A549 (cell line): Measurements from ENCODE around the gene SLCO3A1. TPM values are rescaled to one million over a fixed set of nuclear protein-coding genes. Genes with fewer than 3 reads are reported as not detected.

ENCODE experiments used
- ATAC-seq, 2 experiments: fragments of 200-7000 bp in 1 of 2; fragments of >200 bp in 1 of 2; cut with Nextera tagmentation in 1 of 2; cut with Tn5 transposase in 1 of 2; 3 replicates each; pipeline versions ENCODE4 v1.8.0 to v1.9.1; 2018 to 2020; ENCODE audit warnings: mild to moderate bottlenecking in 1 of 2, moderate library complexity in 1 of 2
- CTCF ChIA-PET: fragments of 300-600 bp; sonication (Branson Sonifier 250); formaldehyde crosslinking; extraction: SDS; loops from one replicate; lab custom pipeline; 2021; ENCODE audit warnings: antibody characterized with exemption, inconsistent platforms; lab: Yijun Ruan, JAX
- POLR2A ChIA-PET: fragments of 350-600 bp; formaldehyde crosslinking; extraction: SDS; loops from one replicate; lab custom pipeline; 2021; ENCODE audit warnings: antibody characterized with exemption, inconsistent platforms; lab: Yijun Ruan, JAX
- DNase-seq, 2 experiments: peaks; one replicate each; pipeline versions ENCODE4 v3.0.0 to v3.0.0-alpha.2; 2011 to 2016; ENCODE audit warnings: low read depth in 1 of 2, low spot score in 1 of 2
- FAIRE-seq: peaks from 2 replicates; lab custom pipeline; 2011; peaks lifted over from hg19 to GRCh38; lab: Jason Lieb, UNC
- H3K27ac ChIP-seq, 2 experiments: fragments of >200 bp; sonication (Bioruptor Twin); formaldehyde crosslinking; 3 replicates each; pipeline ENCODE4 v1.5.1; 2016 to 2017
- H3K4me1 ChIP-seq: fragments of >200 bp; sonication (Bioruptor Twin); formaldehyde crosslinking; 3 replicates; pipeline ENCODE4 v1.6.1; 2016
- H3K4me2 ChIP-seq: fragments of >200 bp; sonication (Bioruptor Twin); formaldehyde crosslinking; 3 replicates; pipeline ENCODE4 v1.6.1; 2016
- H3K4me3 ChIP-seq: fragments of >200 bp; sonication (Bioruptor Twin); formaldehyde crosslinking; 3 replicates; pipeline ENCODE4 v1.5.1; 2016
- H3K9me3 ChIP-seq: fragments of >200 bp; sonication (Bioruptor Twin); formaldehyde crosslinking; 3 replicates; pipeline ENCODE4 v1.6.1; 2016
- ATOH8 ChIP-seq: fragments of 250-450 bp; sonication (Bioruptor Pico); IDR thresholded peaks from 2 replicates; pipeline ENCODE4 v1.5.0; 2020; ENCODE audit warnings: low read depth, mild to moderate bottlenecking, moderate library complexity
- CHD4 ChIP-seq: fragments of 200-600 bp; sonication (generic); IDR thresholded peaks from 2 replicates; pipeline ENCODE4 v1.6.1; 2016; ENCODE audit warnings: antibody characterized with exemption, mild to moderate bottlenecking, borderline replicate concordance
- CTCF ChIP-seq: fragments of >200 bp; sonication (Bioruptor Twin); formaldehyde crosslinking; IDR thresholded peaks from 3 replicates; pipeline ENCODE4 v1.5.1; 2016
- E2F6 ChIP-seq: IDR thresholded peaks from 2 replicates; pipeline ENCODE4 v1.6.1; 2012; ENCODE audit warnings: low read depth, borderline replicate concordance
- EHF ChIP-seq: fragments of 250-450 bp; sonication (Bioruptor Pico); IDR thresholded peaks from 2 replicates; pipeline ENCODE4 v1.5.0; 2020; ENCODE audit warnings: mild to moderate bottlenecking
- FOSB ChIP-seq: fragments of 250-450 bp; sonication (Bioruptor Pico); IDR thresholded peaks from 2 replicates; pipeline ENCODE4 v1.5.0; 2020; ENCODE audit warnings: mild to moderate bottlenecking, moderate library complexity
- FOSL2 ChIP-seq, 2 experiments: fragments of 450-650 bp in 1 of 2; fragments of >200 bp in 1 of 2; sonication (Bioruptor Twin) in 1 of 2; formaldehyde crosslinking; IDR thresholded peaks; 2 replicates each; pipeline versions ENCODE4 v1.5.0 to v1.6.1; 2016 to 2020; ENCODE audit warnings: mild to moderate bottlenecking in 1 of 2, moderate library complexity in 1 of 2
- FOXS1 ChIP-seq: fragments of 250-450 bp; sonication (Bioruptor Pico); IDR thresholded peaks from 2 replicates; pipeline ENCODE4 v1.5.0; 2020; ENCODE audit warnings: mild to moderate bottlenecking, moderate library complexity
- HMGXB4 ChIP-seq: fragments of 250-450 bp; sonication (Bioruptor Pico); IDR thresholded peaks from 2 replicates; pipeline ENCODE4 v1.5.0; 2021; ENCODE audit warnings: mild to moderate bottlenecking, moderate library complexity, borderline replicate concordance
- HOXA7 ChIP-seq: fragments of 250-450 bp; sonication (Bioruptor Pico); IDR thresholded peaks from 2 replicates; pipeline ENCODE4 v1.5.0; 2020; ENCODE audit warnings: mild to moderate bottlenecking, moderate library complexity
- JUN ChIP-seq, 2 experiments: fragments of >200 bp; sonication (Bioruptor Twin); formaldehyde crosslinking; IDR thresholded peaks; 2 replicates in 1 of 2; 3 replicates in 1 of 2; pipeline ENCODE4 v1.6.1; 2016 to 2017
- KDM1A ChIP-seq: fragments of 200-600 bp; sonication (generic); IDR thresholded peaks from 2 replicates; pipeline ENCODE4 v1.6.1; 2016; ENCODE audit warnings: low read depth, mild to moderate bottlenecking
- KDM5A ChIP-seq: fragments of 200-600 bp; sonication (generic); IDR thresholded peaks from 2 replicates; pipeline ENCODE4 v1.6.1; 2016; ENCODE audit warnings: antibody characterized with exemption, mild to moderate bottlenecking
- MAX ChIP-seq: IDR thresholded peaks from 2 replicates; pipeline ENCODE4 v1.6.1; 2012
- MAZ ChIP-seq: fragments of 150-350 bp; IDR thresholded peaks from 2 replicates; pipeline ENCODE4 v1.6.1; 2014; ENCODE audit warnings: antibody characterized with exemption, low read depth, low read length, borderline replicate concordance
- NPAS2 ChIP-seq: fragments of 250-450 bp; sonication (Bioruptor Pico); IDR thresholded peaks from 2 replicates; pipeline ENCODE4 v1.8.0; 2022; ENCODE audit warnings: mild to moderate bottlenecking, moderate library complexity, borderline replicate concordance
- PBX3 ChIP-seq: IDR thresholded peaks from 2 replicates; pipeline ENCODE4 v1.6.1; 2012
- POLR2A ChIP-seq: IDR thresholded peaks from 2 replicates; pipeline ENCODE4 v1.6.1; 2012; ENCODE audit warnings: mild to moderate bottlenecking, low read length
- POLR2AphosphoS2 ChIP-seq: conservative IDR thresholded peaks from 2 replicates; pipeline ENCODE4 v1.6.1; 2012; ENCODE audit warnings: low read length, improper control_type of control experiment, inconsistent platforms
- RCOR1 ChIP-seq: fragments of 150-350 bp; IDR thresholded peaks from 2 replicates; pipeline ENCODE4 v1.6.1; 2014; ENCODE audit warnings: antibody characterized with exemption, low read length, low read depth
- RFX5 ChIP-seq: fragments of 450-650 bp; IDR thresholded peaks from 2 replicates; pipeline ENCODE4 v1.7.1; 2014; ENCODE audit warnings: antibody characterized with exemption, mild to moderate bottlenecking, moderate library complexity
- USF2 ChIP-seq: fragments of 450-650 bp; IDR thresholded peaks from 2 replicates; pipeline ENCODE4 v1.6.1; 2014; ENCODE audit warnings: antibody characterized with exemption
- ZFP36 ChIP-seq: fragments of 450-650 bp; IDR thresholded peaks from 2 replicates; pipeline ENCODE4 v1.6.1; 2014; ENCODE audit warnings: borderline replicate concordance; ENCODE audit not compliant: partially characterized antibody
- ZNF302 ChIP-seq: fragments of 250-450 bp; sonication (Bioruptor Pico); IDR thresholded peaks from 2 replicates; pipeline ENCODE4 v1.9.0; 2021; ENCODE audit warnings: inconsistent platforms, mild to moderate bottlenecking, moderate library complexity
- ZSCAN20 ChIP-seq: fragments of 250-450 bp; sonication (Bioruptor Pico); IDR thresholded peaks from 2 replicates; pipeline ENCODE4 v1.8.0; 2022; ENCODE audit warnings: mild to moderate bottlenecking, moderate library complexity
- WGBS: methylation state at CpG from one replicate; pipeline ENCODE4 v1.1.6; 2017; ENCODE audit errors: missing lambda C conversion rate; 5-methylcytosine and 5-hydroxymethylcytosine counted together
- polyA plus RNA-seq, 4 experiments: library from polyadenylated mRNA; depleted of rRNA in 3 of 4; stranded (reverse); fragments of >200 nt; fragmentation: RNase III in 1 of 4; extraction: RNeasy Plus Mini Kit Qiagen cat#74134 plus additional on column Dnase treatment in 1 of 4; gene quantifications; 2 replicates in 3 of 4; 3 replicates in 1 of 4; pipeline ENCODE4 v1.2.3, GENCODE V29; 2011 to 2017

SLCO3A1 gene
- polyA plus RNA-seq, 2 of the 4 experiments (the other 2 are of a cell fraction) = 16.8 to 17.0 TPM

GRCh38 chr15:92195241-92195640 lies 341.7 kb downstream of the SLCO3A1 start:
- TF ChIP-seq ATOH8 (no peak), CTCF (no peak), EHF (no peak), E2F6 (no peak), MAZ (no peak), JUN (IDR thresholded peaks at IDR 0.05) (no peak), USF2 (no peak), FOSB (CRISPR knock-in tag) (no peak), KDM5A (no peak), CHD4 (no peak), POLR2AphosphoS2 (no peak), ZNF302 (CRISPR knock-in tag) (no peak), MAX (no peak), ZSCAN20 (CRISPR knock-in tag) (no peak), FOXS1 (CRISPR knock-in tag) (no peak), FOSL2 (IDR thresholded peaks at IDR 0.05) (no peak), FOSL2 (CRISPR knock-in tag; IDR thresholded peaks at IDR 0.05) (no peak), KDM1A (no peak), HMGXB4 (CRISPR knock-in tag) (no peak)
- H3K4me2 ChIP-seq = no peak overlapping the region
- H3K4me3 ChIP-seq = no peak overlapping the region
- no peak overlapping the region for H3K27ac ChIP-seq
- ATAC-seq = no peak
- H3K4me1 ChIP-seq = no peaks in the 10 kb centered on the region
- H3K9me3 ChIP-seq = no peaks in the 10 kb centered on the region
- WGBS = 0% methylated on average over 2 of the region's 2 CpGs
- no peak for FAIRE-seq
- no peak for DNase-seq
- ChIA-PET POLR2A (no interaction called here), CTCF (no interaction called here)

- CTCF ChIA-PET = interaction anchor here (0.9 to 1.2 kb wide), 2 partner anchors 9 to 12 kb away, joined by 3 to 4 read pairs; no protein-coding TSS in a partner anchor
Observed at GRCh38 chr15:92196342-92196741, 342.8 kb downstream of the SLCO3A1 start.

More at GRCh38 chr15:92196342-92196741, 342.8 kb downstream of the SLCO3A1 start:
- Histone ChIP-seq H3K27ac (no peak overlapping the region), H3K4me2 (no peak overlapping the region), H3K4me1 (no peaks in the 10 kb centered on the region), H3K4me3 (no peak overlapping the region), H3K9me3 (no peaks in the 10 kb centered on the region)
- no peak for ATAC-seq
- POLR2A ChIA-PET = no interaction called here
- DNase-seq = no peak
- 12% methylated on average over 4 of the region's 4 CpGs for WGBS
- TF ChIP-seq PBX3 (no peak), ZFP36 (no peak), RCOR1 (no peak), RFX5 (no peak), HOXA7 (no peak), POLR2A (no peak), NPAS2 (CRISPR knock-in tag) (no peak), HMGXB4 (CRISPR knock-in tag) (no peak), USF2 (no peak)
- FAIRE-seq = no peak
